ENCODE measurements around the gene TNFRSF6B. TPM values are rescaled to one million over a fixed set of nuclear protein-coding genes. Genes with fewer than 3 reads are reported as not detected.

The TNFRSF6B gene
- total RNA-seq, 1 donor from 2014 or later: 2.8 TPM

DNA sequence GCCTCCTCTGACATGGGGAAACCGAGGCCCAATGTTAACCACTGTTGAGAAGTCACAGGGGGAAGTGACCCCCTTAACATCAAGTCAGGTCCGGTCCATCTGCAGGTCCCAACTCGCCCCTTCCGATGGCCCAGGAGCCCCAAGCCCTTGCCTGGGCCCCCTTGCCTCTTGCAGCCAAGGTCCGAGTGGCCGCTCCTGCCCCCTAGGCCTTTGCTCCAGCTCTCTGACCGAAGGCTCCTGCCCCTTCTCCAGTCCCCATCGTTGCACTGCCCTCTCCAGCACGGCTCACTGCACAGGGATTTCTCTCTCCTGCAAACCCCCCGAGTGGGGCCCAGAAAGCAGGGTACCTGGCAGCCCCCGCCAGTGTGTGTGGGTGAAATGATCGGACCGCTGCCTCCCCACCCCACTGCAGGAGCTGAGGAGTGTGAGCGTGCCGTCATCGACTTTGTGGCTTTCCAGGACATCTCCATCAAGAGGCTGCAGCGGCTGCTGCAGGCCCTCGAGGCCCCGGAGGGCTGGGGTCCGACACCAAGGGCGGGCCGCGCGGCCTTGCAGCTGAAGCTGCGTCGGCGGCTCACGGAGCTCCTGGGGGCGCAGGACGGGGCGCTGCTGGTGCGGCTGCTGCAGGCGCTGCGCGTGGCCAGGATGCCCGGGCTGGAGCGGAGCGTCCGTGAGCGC, 1.6 kb downstream of the TNFRSF6B start:
- Mint-ChIP-seq H3K4me3 (ENCODE audit: unreplicated experiment) (peak overlapping the region; percentile 40), H3K27me3 (ENCODE audit: low read depth, unreplicated experiment) (no peaks in the 10 kb centered on the region), H3K4me1 (ENCODE audit: low read depth, unreplicated experiment) (peaks cover 6% of the 10 kb centered on the region), H3K9me3 (ENCODE audit: unreplicated experiment) (no peaks in the 10 kb centered on the region), H3K36me3 (ENCODE audit: low read depth, unreplicated experiment) (peaks cover 2% of the 10 kb centered on the region), H3K27ac (ENCODE audit: unreplicated experiment) (no peak overlapping the region)
- H3K9ac ChIP-seq (ENCODE audit: low read length): peak overlapping the region; percentile 58
- no peaks in the 10 kb centered on the region for H3K36me3 ChIP-seq (ENCODE audit: insufficient read depth, low read length)
- no peak overlapping the region for H3K4me3 ChIP-seq (ENCODE audit: insufficient read depth, low read depth, low read length)
- H3K4me1 ChIP-seq (ENCODE audit: insufficient read depth, low read length): peaks cover 36% of the 10 kb centered on the region
- H3K27ac ChIP-seq (ENCODE audit: low read depth, low read length): peak overlapping the region; percentile 87
- no peak overlapping the region for H2AFZ ChIP-seq (ENCODE audit: low read depth, low read length)
- DNase-seq (ENCODE audit: low read depth) (no peak), FAIRE-seq (no peak)
- peak overlapping the region; percentile 82 for H3K4me2 ChIP-seq (ENCODE audit: low read length)
- no peaks in the 10 kb centered on the region for H4K20me1 ChIP-seq (ENCODE audit: insufficient read depth, low read length)
- H3K27me3 ChIP-seq (ENCODE audit: insufficient read depth, low read length): no peaks in the 10 kb centered on the region
- TF ChIP-seq, protein P1, sequence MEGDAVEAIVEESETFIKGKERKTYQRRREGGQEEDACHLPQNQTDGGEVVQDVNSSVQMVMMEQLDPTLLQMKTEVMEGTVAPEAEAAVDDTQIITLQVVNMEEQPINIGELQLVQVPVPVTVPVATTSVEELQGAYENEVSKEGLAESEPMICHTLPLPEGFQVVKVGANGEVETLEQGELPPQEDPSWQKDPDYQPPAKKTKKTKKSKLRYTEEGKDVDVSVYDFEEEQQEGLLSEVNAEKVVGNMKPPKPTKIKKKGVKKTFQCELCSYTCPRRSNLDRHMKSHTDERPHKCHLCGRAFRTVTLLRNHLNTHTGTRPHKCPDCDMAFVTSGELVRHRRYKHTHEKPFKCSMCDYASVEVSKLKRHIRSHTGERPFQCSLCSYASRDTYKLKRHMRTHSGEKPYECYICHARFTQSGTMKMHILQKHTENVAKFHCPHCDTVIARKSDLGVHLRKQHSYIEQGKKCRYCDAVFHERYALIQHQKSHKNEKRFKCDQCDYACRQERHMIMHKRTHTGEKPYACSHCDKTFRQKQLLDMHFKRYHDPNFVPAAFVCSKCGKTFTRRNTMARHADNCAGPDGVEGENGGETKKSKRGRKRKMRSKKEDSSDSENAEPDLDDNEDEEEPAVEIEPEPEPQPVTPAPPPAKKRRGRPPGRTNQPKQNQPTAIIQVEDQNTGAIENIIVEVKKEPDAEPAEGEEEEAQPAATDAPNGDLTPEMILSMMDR (IDR thresholded peaks at IDR 0.05; ENCODE audit: insufficient read depth, low read depth, low read length): no peak
- TF ChIP-seq EZH2 (IDR thresholded peaks at IDR 0.05; ENCODE audit: insufficient read depth, low read length): no peak
- no peaks in the 10 kb centered on the region for H3K9me3 ChIP-seq (ENCODE audit: insufficient read depth, low read depth, low read length)
- peaks cover 19% of the 10 kb centered on the region for H3K79me2 ChIP-seq (ENCODE audit: insufficient read depth, low read length)

DNA sequence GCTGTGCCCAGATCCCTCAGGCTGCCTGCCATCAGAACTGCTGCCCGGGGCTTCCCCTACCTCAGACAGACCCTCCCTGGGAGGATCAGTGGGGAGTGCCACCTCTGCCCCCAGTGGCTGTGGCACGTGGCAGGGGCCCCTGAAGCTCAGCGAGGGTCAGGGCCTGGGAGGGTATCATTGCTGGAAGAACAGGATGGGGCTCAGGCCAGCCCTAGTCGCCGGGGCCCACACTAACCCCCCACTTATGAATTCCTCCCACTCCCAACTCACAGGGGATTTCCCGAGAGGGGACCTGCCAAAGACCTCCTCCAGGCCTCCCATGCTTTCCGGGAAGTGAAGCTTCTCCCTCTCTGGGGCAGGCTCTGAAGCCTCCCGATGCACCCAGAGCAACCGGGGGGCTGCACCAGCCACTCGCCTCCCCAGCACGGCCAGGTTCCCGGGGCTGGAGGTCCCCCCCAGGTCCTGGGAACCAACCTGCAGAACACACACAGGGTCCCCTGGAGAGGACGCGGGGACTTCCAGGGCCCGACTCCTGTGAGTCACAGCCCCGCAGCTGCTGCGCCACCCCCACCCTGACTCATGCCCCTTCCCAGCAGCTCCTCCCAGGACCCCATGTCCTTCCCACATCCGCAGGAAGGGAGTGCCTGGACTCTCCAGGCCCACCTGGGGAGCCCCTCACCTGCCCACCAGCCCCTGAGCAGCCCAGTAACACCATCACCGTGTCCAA, 2.5 kb downstream of the TNFRSF6B start:
- no peaks in the 10 kb centered on the region for H3K27me3 ChIP-seq (ENCODE audit: insufficient read depth, low read length)
- H3K27ac ChIP-seq (ENCODE audit: low read depth, low read length): peak overlapping the region; percentile 87
- no peaks in the 10 kb centered on the region for H3K9me3 ChIP-seq (ENCODE audit: insufficient read depth, low read depth, low read length)
- peak overlapping the region; percentile 78 for H3K27ac Mint-ChIP-seq (ENCODE audit: unreplicated experiment)
- no peak overlapping the region for H3K4me3 Mint-ChIP-seq (ENCODE audit: unreplicated experiment)
- peak overlapping the region; percentile 82 for H3K4me2 ChIP-seq (ENCODE audit: low read length)
- DNase-seq (ENCODE audit: low read depth): peak; percentile 86
- H3K9ac ChIP-seq (ENCODE audit: low read length): peak overlapping the region; percentile 72
- H3K4me1 ChIP-seq (ENCODE audit: insufficient read depth, low read length): peaks cover 36% of the 10 kb centered on the region
- H3K4me3 ChIP-seq (ENCODE audit: insufficient read depth, low read depth, low read length): no peak overlapping the region
- peak; percentile 45 for FAIRE-seq
- no peak for TF ChIP-seq EZH2 (IDR thresholded peaks at IDR 0.05; ENCODE audit: insufficient read depth, low read length)
- TF ChIP-seq, protein P1 (IDR thresholded peaks at IDR 0.05; ENCODE audit: insufficient read depth, low read depth, low read length): no peak
- H2AFZ ChIP-seq (ENCODE audit: low read depth, low read length): no peak overlapping the region
- peaks cover 21% of the 10 kb centered on the region for H3K79me2 ChIP-seq (ENCODE audit: insufficient read depth, low read length)
- H3K4me1 Mint-ChIP-seq (ENCODE audit: low read depth, unreplicated experiment): peaks cover 6% of the 10 kb centered on the region
- no peaks in the 10 kb centered on the region for H3K9me3 Mint-ChIP-seq (ENCODE audit: unreplicated experiment)
- H4K20me1 ChIP-seq (ENCODE audit: insufficient read depth, low read length): no peaks in the 10 kb centered on the region
- H3K27me3 Mint-ChIP-seq (ENCODE audit: low read depth, unreplicated experiment): no peaks in the 10 kb centered on the region
- no peaks in the 10 kb centered on the region for H3K36me3 ChIP-seq (ENCODE audit: insufficient read depth, low read length)
- H3K36me3 Mint-ChIP-seq (ENCODE audit: low read depth, unreplicated experiment): peaks cover 2% of the 10 kb centered on the region

Data from astrocyte (in vitro differentiated cells and primary cell).